IMR-90 (cell line): ENCODE data around the gene ABHD12. TPM values are rescaled to one million over a fixed set of nuclear protein-coding genes. Genes with fewer than 3 reads are reported as not detected.

Source experiments
- ATAC-seq: fragments of 200-7000 bp; cut with Tn5 transposase; 2 replicates; pipeline ENCODE4 v1.9.1; 2020; ENCODE audit warnings: low read depth, mild to moderate bottlenecking, moderate library complexity
- BruUV-seq: library from RNA; stranded (reverse); fragments of 400-500 nt; replicated peaks from 2 replicates; lab custom pipeline; 2021; lab: Mats Ljungman, UMichigan
- CTCF ChIA-PET: fragments of 300-600 bp; formaldehyde crosslinking; extraction: SDS; loops from one replicate; lab custom pipeline; 2021; ENCODE audit warnings: antibody characterized with exemption; lab: Yijun Ruan, JAX
- POLR2A ChIA-PET: fragments of 300-600 bp; sonication (Branson Sonifier 250); formaldehyde crosslinking; loops from one replicate; lab custom pipeline; 2022; ENCODE audit warnings: antibody characterized with exemption; ENCODE audit not compliant: unreplicated experiment; lab: Charles Lee
- DNase-seq: peaks from one replicate; pipeline ENCODE4 v3.0.0; 2013
- H2AFZ ChIP-seq: replicated peaks from 2 replicates; pipeline ENCODE3; 2013; ENCODE audit warnings: low read length, mild to moderate bottlenecking; ENCODE audit not compliant: poor library complexity
- H2AK5ac ChIP-seq: 2 replicates; pipeline ENCODE4 v1.6.1; 2013; ENCODE audit warnings: low read depth, low read length, inconsistent platforms
- H2AK9ac ChIP-seq: replicated peaks from 2 replicates; pipeline ENCODE3; 2013; ENCODE audit warnings: mild to moderate bottlenecking, low read depth, low read length, moderate library complexity; ENCODE audit not compliant: poor library complexity
- H2BK120ac ChIP-seq: 2 replicates; pipeline ENCODE4 v1.6.1; 2013; ENCODE audit warnings: low read depth, low read length, inconsistent platforms
- H2BK15ac ChIP-seq: 3 replicates; pipeline ENCODE4 v1.6.1; 2013; ENCODE audit warnings: low read depth, low read length, inconsistent platforms
- H2BK20ac ChIP-seq: 2 replicates; pipeline ENCODE4 v1.6.1; 2013; ENCODE audit warnings: low read depth, mild to moderate bottlenecking, inconsistent platforms, low read length, moderate library complexity
- H2BK5ac ChIP-seq: 2 replicates; pipeline ENCODE4 v1.6.1; 2013; ENCODE audit warnings: mild to moderate bottlenecking, low read depth, low read length, inconsistent platforms; ENCODE audit not compliant: poor library complexity, severe bottlenecking
- H3K14ac ChIP-seq: replicated peaks from 2 replicates; pipeline ENCODE4 v1.6.1; 2013; ENCODE audit warnings: low read depth, low read length, inconsistent platforms
- H3K18ac ChIP-seq: 2 replicates; pipeline ENCODE4 v1.6.1; 2013; ENCODE audit warnings: low read depth, low read length, control low read depth
- H3K23ac ChIP-seq: 2 replicates; pipeline ENCODE4 v1.6.1; 2013; ENCODE audit warnings: low read depth, low read length, inconsistent platforms
- H3K27ac ChIP-seq: 2 replicates; pipeline ENCODE4 v1.5.1; 2013; ENCODE audit warnings: mild to moderate bottlenecking, control low read depth, low read length; ENCODE audit not compliant: insufficient read depth
- H3K27me3 ChIP-seq: 2 replicates; pipeline ENCODE4 v1.6.1; 2013; ENCODE audit warnings: low read length; ENCODE audit not compliant: control insufficient read depth, insufficient read depth
- H3K36me3 ChIP-seq: 2 replicates; pipeline ENCODE4 v1.6.1; 2013; ENCODE audit warnings: low read length, mixed read lengths; ENCODE audit not compliant: control insufficient read depth, insufficient read depth
- H3K4ac ChIP-seq: 2 replicates; pipeline ENCODE4 v1.6.1; 2013; ENCODE audit warnings: low read depth, low read length, inconsistent platforms
- H3K4me1 ChIP-seq: 2 replicates; pipeline ENCODE4 v1.6.1; 2013; ENCODE audit warnings: low read length, mixed read lengths; ENCODE audit not compliant: control insufficient read depth, insufficient read depth
- H3K4me2 ChIP-seq: 2 replicates; pipeline ENCODE4 v1.6.1; 2013; ENCODE audit warnings: low read depth, mild to moderate bottlenecking, control low read depth, low read length, moderate library complexity
- H3K4me3 ChIP-seq: 2 replicates; pipeline ENCODE4 v1.5.1; 2013; ENCODE audit warnings: low read depth, mild to moderate bottlenecking, control low read depth, low read length, moderate library complexity; ENCODE audit not compliant: insufficient read depth
- H3K56ac ChIP-seq: 2 replicates; pipeline ENCODE4 v1.6.1; 2013; ENCODE audit warnings: low read length, inconsistent platforms; ENCODE audit not compliant: insufficient read depth; ENCODE audit errors: extremely low read depth
- H3K79me1 ChIP-seq, 2 experiments: 2 replicates each; pipeline ENCODE4 v1.6.1; 2013; ENCODE audit warnings: low read length in 2 of 2, inconsistent platforms in 1 of 2, low read depth in 1 of 2
- H3K9ac ChIP-seq: 2 replicates; pipeline ENCODE4 v1.6.1; 2013; ENCODE audit warnings: low read depth, low read length, control low read depth
- H3K9me1 ChIP-seq: 2 replicates; pipeline ENCODE4 v1.6.1; 2013; ENCODE audit warnings: low read length, inconsistent platforms; ENCODE audit not compliant: insufficient read depth
- H3K9me3 ChIP-seq: 2 replicates; pipeline ENCODE4 v1.6.1; 2013; ENCODE audit warnings: low read length; ENCODE audit not compliant: control insufficient read depth, insufficient read depth
- H4K20me1 ChIP-seq: 2 replicates; pipeline ENCODE4 v1.6.1; 2013; ENCODE audit warnings: low read length, inconsistent platforms; ENCODE audit not compliant: insufficient read depth
- H4K5ac ChIP-seq: 2 replicates; pipeline ENCODE4 v1.6.1; 2013; ENCODE audit warnings: mild to moderate bottlenecking, low read depth, low read length, control low read depth
- H4K8ac ChIP-seq, 2 experiments: 2 replicates each; pipeline ENCODE4 v1.6.1; 2013; ENCODE audit warnings: low read depth in 2 of 2, low read length in 2 of 2, control low read depth in 1 of 2, inconsistent platforms in 1 of 2
- H4K91ac ChIP-seq: 2 replicates; pipeline ENCODE4 v1.6.1; 2013; ENCODE audit warnings: low read depth, low read length, inconsistent platforms; ENCODE audit not compliant: insufficient read depth
- BHLHE40 ChIP-seq: fragments of 150-350 bp; IDR thresholded peaks from 2 replicates; pipeline ENCODE4 v1.6.1; 2016; ENCODE audit warnings: mild to moderate bottlenecking, low read depth, low read length
- CHD1 ChIP-seq: IDR thresholded peaks from 2 replicates; pipeline ENCODE4 v1.6.1; 2012; ENCODE audit warnings: low read depth, low read length, improper control_type of control experiment
- CTCF ChIP-seq: conservative IDR thresholded peaks from 2 replicates; pipeline ENCODE4 v1.5.1; 2012; ENCODE audit warnings: mild to moderate bottlenecking, low read depth, low read length, improper control_type of control experiment
- ELK1 ChIP-seq: fragments of 150-350 bp; IDR thresholded peaks from 2 replicates; pipeline ENCODE4 v1.6.1; 2016; ENCODE audit warnings: low read depth, mild to moderate bottlenecking, low read length, moderate library complexity, borderline replicate concordance
- FOS ChIP-seq: fragments of 150-350 bp; IDR thresholded peaks from 2 replicates; pipeline ENCODE4 v1.6.1; 2016; ENCODE audit warnings: low read depth, low read length
- MAFK ChIP-seq: IDR thresholded peaks from 2 replicates; pipeline ENCODE4 v1.6.1; 2012; ENCODE audit warnings: low read depth, low read length, improper control_type of control experiment
- MAZ ChIP-seq: IDR thresholded peaks from 2 replicates; pipeline ENCODE4 v1.6.1; 2012; ENCODE audit warnings: low read depth, mild to moderate bottlenecking, low read length, improper control_type of control experiment, moderate library complexity, borderline replicate concordance
- MXI1 ChIP-seq: IDR thresholded peaks from 2 replicates; pipeline ENCODE4 v1.6.1; 2012; ENCODE audit warnings: low read depth, mild to moderate bottlenecking, low read length, moderate library complexity, borderline replicate concordance
- NFE2L2 ChIP-seq: fragments of 150-350 bp; IDR thresholded peaks from 2 replicates; pipeline ENCODE4 v1.6.1; 2016; ENCODE audit warnings: low read depth, mild to moderate bottlenecking, low read length
- POLR2A ChIP-seq: IDR thresholded peaks from 2 replicates; pipeline ENCODE4 v1.6.1; 2012; ENCODE audit warnings: mild to moderate bottlenecking, low read depth, low read length
- RAD21 ChIP-seq: IDR thresholded peaks from 2 replicates; pipeline ENCODE4 v1.6.1; 2012; ENCODE audit warnings: low read length, improper control_type of control experiment
- RCOR1 ChIP-seq: IDR thresholded peaks from 2 replicates; pipeline ENCODE4 v1.6.1; 2012; ENCODE audit warnings: mild to moderate bottlenecking, low read length, improper control_type of control experiment; ENCODE audit not compliant: insufficient replicate concordance
- RFX5 ChIP-seq: IDR thresholded peaks from 2 replicates; pipeline ENCODE4 v1.8.0; 2012; ENCODE audit warnings: low read depth, mild to moderate bottlenecking, low read length, moderate library complexity
- USF2 ChIP-seq: fragments of 150-350 bp; IDR thresholded peaks from 2 replicates; pipeline ENCODE4 v1.6.1; 2017; ENCODE audit warnings: mild to moderate bottlenecking, antibody characterized with exemption, low read length, low read depth
- WGBS, 2 experiments: methylation state at CpG; one replicate each; pipeline versions ENCODE4 v1.1.5 to v1.1.7; 2013; ENCODE audit warnings: missing lambda C conversion rate in 2 of 2; ENCODE audit not compliant: insufficient read length in 1 of 2; ENCODE audit errors: extremely low coverage in 2 of 2; 5-methylcytosine and 5-hydroxymethylcytosine counted together
- dilution Hi-C: fragments of 300-500 bp; cut with HindIII; formaldehyde crosslinking; loops from one replicate; pipeline ENCODE4 v1.14.3; 2018; ENCODE audit warnings: low sequenced_read_pairs; ENCODE audit not compliant: unreplicated experiment
- in situ Hi-C: fragments of 300-500 bp; cut with MboI; formaldehyde crosslinking; loops from 3 replicates; pipeline ENCODE4 v1.14.3; 2019; ENCODE audit warnings: low sequenced_read_pairs, inconsistent platforms, mixed read lengths
- intact Hi-C: fragments of 100-400 bp; cut with micrococcal nuclease; formaldehyde crosslinking; loops from 2 replicates; pipeline ENCODE4 v1.10.0; 2022
- polyA plus RNA-seq, 3 experiments: library from polyadenylated mRNA; depleted of rRNA; stranded (reverse); fragments of >200 nt; gene quantifications; 2 replicates each; pipeline ENCODE4 v1.2.3, GENCODE V29; 2012; ENCODE audit warnings: low replicate concordance in 1 of 3
- total RNA-seq: library from RNA; depleted of rRNA; stranded (reverse); fragments of >200 nt; gene quantifications from 2 replicates; pipeline ENCODE4 v1.2.3, GENCODE V29; 2012

Gene ABHD12
- total and polyA plus RNA-seq, 2 of the 4 experiments (the other 2 are of a cell fraction), result 80.7 to 108 TPM

GRCh38 chr20:25257756-25258475, 132.7 kb downstream of the ABHD12 start:
- Histone ChIP-seq H3K79me1 (peaks cover 34 to 72% of the 10 kb centered on the region in 2 experiments), H3K9me1 (peaks cover 24% of the 10 kb centered on the region; the same call in 1 of the 2 replicates), H3K56ac (no peak overlapping the region), H4K5ac (no peak overlapping the region), H3K18ac (no peak overlapping the region), H2BK5ac (no peak overlapping the region), H3K14ac (no peak overlapping the region), H3K4ac (no peak overlapping the region), H2BK120ac (no peak overlapping the region), H4K20me1 (peaks cover 64% of the 10 kb centered on the region), H3K27me3 (no peaks in the 10 kb centered on the region), H2AK9ac (no peak overlapping the region), H2BK15ac (no peak overlapping the region), H3K9me3 (no peaks in the 10 kb centered on the region), H3K9ac (no peak overlapping the region), H3K23ac (no peak overlapping the region), H4K8ac (no peak overlapping the region), H3K36me3 (peaks cover 27% of the 10 kb centered on the region), H2AFZ (no peak overlapping the region), H2BK20ac (no peak overlapping the region), H3K27ac (no peak overlapping the region), H3K4me3 (no peak overlapping the region), H3K4me1 (peaks cover 5% of the 10 kb centered on the region), H4K91ac (no peak overlapping the region), H3K4me2 (no peak overlapping the region), H2AK5ac (no peak overlapping the region)
- in situ Hi-C loops (loop anchor here (10.0 to 25.0 kb wide), 5 partner anchors 63 to 1621 kb away; partner anchors contain the start of genes APMAP, CST3 and ENTPD6), dilution Hi-C loops (no loop called here), intact Hi-C loops (no loop called here)
- ATAC-seq (no peak), DNase-seq (no peak)
- BruUV-seq, result no TSS peak
- POLR2A ChIA-PET, result interaction anchor here (0.6 kb wide), 1 partner anchor 34 kb away, joined by 4 read pairs; no protein-coding TSS in a partner anchor
- no peak for TF ChIP-seq MAFK
- no peak for TF ChIP-seq RAD21
- TF ChIP-seq BHLHE40, result no peak
- TF ChIP-seq NFE2L2, result no peak
- TF ChIP-seq USF2, result no peak
- TF ChIP-seq MXI1, result no peak
- TF ChIP-seq FOS, result no peak
- no peak for TF ChIP-seq RCOR1
- TF ChIP-seq CHD1, result no peak
- TF ChIP-seq ELK1, result no peak
- no peak for TF ChIP-seq POLR2A
- TF ChIP-seq MAZ, result no peak
- no peak for TF ChIP-seq CTCF
- TF ChIP-seq RFX5, result no peak
- CTCF ChIA-PET, result no interaction called here
- WGBS, 2 experiments, result no CpG with 5 or more reads among the region's 10 CpGs
